Prostate gland (tissue), 2 donors: Measurements from ENCODE around the gene CARNS1.

Experiments
- POLR2A ChIP-seq: fragments of 450-650 bp; IDR thresholded peaks from one replicate; pipeline ENCODE4 v1.6.1; 2016; ENCODE audit warnings: antibody characterized with exemption, mild to moderate bottlenecking
- POLR2AphosphoS5 ChIP-seq: sonication (generic); formaldehyde crosslinking; IDR thresholded peaks from one replicate; pipeline ENCODE4 v1.6.1; 2017; ENCODE audit warnings: antibody characterized with exemption
- TF ChIP-seq, protein P1 (sequence below), 4 experiments: fragments of 200-600 bp in 2 of 4; fragments of 450-650 bp in 2 of 4; sonication (generic) in 2 of 4; IDR thresholded peaks; 1 replicate in 3 of 4; 2 replicates in 1 of 4; pipeline ENCODE4 v1.5.1; 2016 to 2019; ENCODE audit warnings: antibody characterized with exemption in 4 of 4, mild to moderate bottlenecking in 2 of 4, moderate library complexity in 2 of 4

DNA sequence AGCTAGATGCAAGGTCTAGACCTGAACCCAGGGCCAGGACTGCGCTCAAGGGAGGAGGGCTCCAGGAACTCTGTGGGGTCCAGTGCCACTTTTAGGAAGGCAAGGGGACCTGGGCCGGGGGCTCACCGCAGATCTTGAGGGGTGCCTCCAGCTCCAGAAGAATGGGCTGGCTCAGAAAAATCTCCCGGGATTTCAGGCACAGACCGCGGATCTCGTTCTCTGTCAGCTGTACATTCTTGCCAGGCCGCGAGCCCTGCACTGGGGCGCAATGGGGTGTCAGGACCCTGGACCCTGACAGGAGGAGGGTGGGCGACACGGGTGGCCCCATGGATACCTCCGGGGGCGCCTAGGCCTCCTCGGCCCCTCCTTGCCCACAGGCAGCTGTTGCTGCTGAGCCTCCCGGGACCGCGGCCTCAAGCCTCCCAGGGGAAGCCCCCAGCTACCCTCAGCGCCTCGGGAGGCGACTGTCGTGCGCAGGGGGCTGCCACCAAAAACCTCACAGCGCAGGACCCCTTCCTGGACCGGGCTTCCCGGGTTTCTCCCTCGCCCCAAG, 14.5 kb upstream of the CARNS1 start:
- TF ChIP-seq POLR2AphosphoS5, result no peak
- no peak for TF ChIP-seq POLR2A
- TF ChIP-seq, protein P1, sequence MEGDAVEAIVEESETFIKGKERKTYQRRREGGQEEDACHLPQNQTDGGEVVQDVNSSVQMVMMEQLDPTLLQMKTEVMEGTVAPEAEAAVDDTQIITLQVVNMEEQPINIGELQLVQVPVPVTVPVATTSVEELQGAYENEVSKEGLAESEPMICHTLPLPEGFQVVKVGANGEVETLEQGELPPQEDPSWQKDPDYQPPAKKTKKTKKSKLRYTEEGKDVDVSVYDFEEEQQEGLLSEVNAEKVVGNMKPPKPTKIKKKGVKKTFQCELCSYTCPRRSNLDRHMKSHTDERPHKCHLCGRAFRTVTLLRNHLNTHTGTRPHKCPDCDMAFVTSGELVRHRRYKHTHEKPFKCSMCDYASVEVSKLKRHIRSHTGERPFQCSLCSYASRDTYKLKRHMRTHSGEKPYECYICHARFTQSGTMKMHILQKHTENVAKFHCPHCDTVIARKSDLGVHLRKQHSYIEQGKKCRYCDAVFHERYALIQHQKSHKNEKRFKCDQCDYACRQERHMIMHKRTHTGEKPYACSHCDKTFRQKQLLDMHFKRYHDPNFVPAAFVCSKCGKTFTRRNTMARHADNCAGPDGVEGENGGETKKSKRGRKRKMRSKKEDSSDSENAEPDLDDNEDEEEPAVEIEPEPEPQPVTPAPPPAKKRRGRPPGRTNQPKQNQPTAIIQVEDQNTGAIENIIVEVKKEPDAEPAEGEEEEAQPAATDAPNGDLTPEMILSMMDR (IDR thresholded peaks at IDR 0.05), result no peak
